Mesenchymal stem cell (in vitro differentiated cells and primary cell): ENCODE data around the gene PTPRN2.

Experiments
- DNase-seq: peaks from one replicate; pipeline ENCODE4 v3.0.0-alpha.2; 2013
- H2AFZ ChIP-seq: one replicate; pipeline ENCODE4 v1.6.1; 2013; ENCODE audit warnings: low read depth, mild to moderate bottlenecking, control low read depth, inconsistent platforms, low read length, moderate library complexity
- H2AK5ac ChIP-seq: 2 replicates; pipeline ENCODE4 v1.6.1; 2013; ENCODE audit warnings: low read length, moderate library complexity, mild to moderate bottlenecking, inconsistent platforms; ENCODE audit not compliant: severe bottlenecking
- H2BK120ac ChIP-seq: one replicate; pipeline ENCODE4 v1.6.1; 2013; ENCODE audit warnings: low read depth, mild to moderate bottlenecking, inconsistent platforms, low read length, moderate library complexity
- H2BK12ac ChIP-seq, 2 experiments: one replicate each; pipeline ENCODE4 v1.6.1; 2013; ENCODE audit warnings: inconsistent platforms in 2 of 2, low read length in 2 of 2, mild to moderate bottlenecking in 2 of 2, moderate library complexity in 2 of 2, control low read depth in 1 of 2
- H2BK15ac ChIP-seq: one replicate; pipeline ENCODE4 v1.6.1; 2013; ENCODE audit warnings: mild to moderate bottlenecking, low read depth, inconsistent platforms; ENCODE audit not compliant: poor library complexity, severe bottlenecking
- H2BK5ac ChIP-seq: 2 replicates; pipeline ENCODE4 v1.6.1; 2013; ENCODE audit warnings: low read depth, mild to moderate bottlenecking, low read length, control low read depth, inconsistent platforms; ENCODE audit not compliant: poor library complexity, severe bottlenecking
- H3K14ac ChIP-seq, 2 experiments: one replicate each; pipeline ENCODE4 v1.6.1; 2013; ENCODE audit warnings: inconsistent platforms in 2 of 2, low read length in 2 of 2, control low read depth in 1 of 2, mild to moderate bottlenecking in 1 of 2, moderate library complexity in 1 of 2
- H3K18ac ChIP-seq, 2 experiments: one replicate each; pipeline ENCODE4 v1.6.1; 2013; ENCODE audit warnings: inconsistent platforms in 2 of 2, low read length in 2 of 2, control low read depth in 1 of 2, low read depth in 1 of 2, mild to moderate bottlenecking in 1 of 2
- H3K23ac ChIP-seq, 2 experiments: one replicate each; pipeline ENCODE4 v1.6.1; 2013; ENCODE audit warnings: inconsistent platforms in 2 of 2, low read length in 2 of 2, mild to moderate bottlenecking in 2 of 2, moderate library complexity in 2 of 2, control low read depth in 1 of 2
- H3K27ac ChIP-seq: 2 replicates; pipeline ENCODE4 v1.5.1; 2013; ENCODE audit warnings: mild to moderate bottlenecking, moderate library complexity, low read length, control low read depth, inconsistent platforms; ENCODE audit not compliant: poor library complexity, severe bottlenecking
- H3K27me3 ChIP-seq, 2 experiments: 2 replicates each; pipeline versions ENCODE4 v1.6.1 to v1.7.0; 2013; ENCODE audit warnings: low read length in 2 of 2, mild to moderate bottlenecking in 2 of 2, moderate library complexity in 2 of 2, control low read depth in 1 of 2, inconsistent platforms in 1 of 2; ENCODE audit not compliant: control insufficient read depth in 1 of 2, insufficient read depth in 1 of 2
- H3K36me3 ChIP-seq, 2 experiments: 2 replicates each; pipeline versions ENCODE4 v1.6.1 to v1.7.0; 2013; ENCODE audit warnings: low read length in 2 of 2, control low read depth in 1 of 2, inconsistent platforms in 1 of 2, low read depth in 1 of 2, mild to moderate bottlenecking in 1 of 2; ENCODE audit not compliant: insufficient read depth in 2 of 2, control insufficient read depth in 1 of 2
- H3K4ac ChIP-seq, 2 experiments: one replicate each; pipeline ENCODE4 v1.6.1; 2013; ENCODE audit warnings: inconsistent platforms in 2 of 2, low read length in 2 of 2, mild to moderate bottlenecking in 2 of 2, moderate library complexity in 2 of 2, control low read depth in 1 of 2, low read depth in 1 of 2
- H3K4me1 ChIP-seq: 2 replicates; pipeline ENCODE4 v1.6.1; 2013; ENCODE audit warnings: low read depth, low read length, control low read depth; ENCODE audit not compliant: control insufficient read depth, insufficient read depth
- H3K4me2 ChIP-seq: 2 replicates; pipeline ENCODE4 v1.6.1; 2013; ENCODE audit warnings: low read length, mild to moderate bottlenecking, inconsistent platforms; ENCODE audit not compliant: poor library complexity, severe bottlenecking
- H3K4me3 ChIP-seq, 2 experiments: 2 replicates each; pipeline versions ENCODE4 v1.5.1 to v1.7.0; 2013; ENCODE audit warnings: low read length in 2 of 2, mild to moderate bottlenecking in 2 of 2, control low read depth in 1 of 2, low read depth in 1 of 2; ENCODE audit not compliant: insufficient read depth in 1 of 2
- H3K79me1 ChIP-seq: replicated peaks from 2 replicates; pipeline ENCODE4 v1.6.1; 2013; ENCODE audit warnings: mild to moderate bottlenecking, control low read depth, low read length, inconsistent platforms; ENCODE audit not compliant: poor library complexity, severe bottlenecking
- H3K9ac ChIP-seq: 2 replicates; pipeline ENCODE4 v1.7.0; 2013; ENCODE audit warnings: mild to moderate bottlenecking, low read length, moderate library complexity
- H3K9me3 ChIP-seq: 2 replicates; pipeline ENCODE4 v1.7.0; 2013; ENCODE audit warnings: mild to moderate bottlenecking, low read length; ENCODE audit not compliant: control insufficient read depth
- H4K8ac ChIP-seq: one replicate; pipeline ENCODE4 v1.6.1; 2013; ENCODE audit warnings: inconsistent platforms, mild to moderate bottlenecking, low read length, moderate library complexity
- H4K91ac ChIP-seq: one replicate; pipeline ENCODE4 v1.6.1; 2013; ENCODE audit warnings: mild to moderate bottlenecking, low read length, inconsistent platforms
- WGBS: methylation state at CpG from one replicate; pipeline ENCODE4 v1.1.7; 2013; ENCODE audit warnings: mixed read lengths; 5-methylcytosine and 5-hydroxymethylcytosine counted together

The PTPRN2 gene

GRCh38 chr7:157538321-157538720 lies 1049.3 kb downstream of the PTPRN2 start:
- H2BK12ac ChIP-seq: no peak overlapping the region
- H2BK15ac ChIP-seq: no peak overlapping the region
- no peak for DNase-seq
- no peaks in the 10 kb centered on the region for H3K79me1 ChIP-seq
- no peak overlapping the region for H3K27ac ChIP-seq
- H3K36me3 ChIP-seq: no peaks in the 10 kb centered on the region
- H4K8ac ChIP-seq: no peak overlapping the region
- WGBS: 80% methylated on average over 11 of the region's 11 CpGs
- H3K9ac ChIP-seq: no peak overlapping the region
- no peak overlapping the region for H3K18ac ChIP-seq
- H3K4me1 ChIP-seq: no peaks in the 10 kb centered on the region
- H2AFZ ChIP-seq: no peak overlapping the region
- H3K4me3 ChIP-seq: no peak overlapping the region
- no peak overlapping the region for H3K14ac ChIP-seq
- H3K9me3 ChIP-seq: peaks cover 9% of the 10 kb centered on the region
- H3K23ac ChIP-seq: no peak overlapping the region
- no peak overlapping the region for H3K4ac ChIP-seq
- no peak overlapping the region for H2BK120ac ChIP-seq
- H2AK5ac ChIP-seq: no peak overlapping the region
- no peak overlapping the region for H2BK5ac ChIP-seq
- H3K4me2 ChIP-seq: no peak overlapping the region
- H3K27me3 ChIP-seq: no peaks in the 10 kb centered on the region
- H4K91ac ChIP-seq: no peak overlapping the region

GRCh38 chr7:157537056-157537455 lies 1050.6 kb downstream of the PTPRN2 start:
- no peak overlapping the region for H2BK5ac ChIP-seq
- 89% methylated on average over 5 of the region's 5 CpGs for WGBS
- no peak overlapping the region for H4K91ac ChIP-seq
- no peaks in the 10 kb centered on the region for H3K27me3 ChIP-seq
- no peaks in the 10 kb centered on the region for H3K36me3 ChIP-seq
- H3K4me2 ChIP-seq: no peak overlapping the region
- H3K4ac ChIP-seq: no peak overlapping the region
- H3K4me1 ChIP-seq: no peaks in the 10 kb centered on the region
- no peak overlapping the region for H2BK12ac ChIP-seq
- H3K9me3 ChIP-seq: peaks cover 16% of the 10 kb centered on the region
- H3K14ac ChIP-seq: no peak overlapping the region
- no peak overlapping the region for H3K18ac ChIP-seq
- no peak overlapping the region for H3K9ac ChIP-seq
- no peak for DNase-seq
- no peak overlapping the region for H3K4me3 ChIP-seq
- no peak overlapping the region for H3K23ac ChIP-seq
- H2BK120ac ChIP-seq: no peak overlapping the region
- no peak overlapping the region for H2AK5ac ChIP-seq
- H2BK15ac ChIP-seq: no peak overlapping the region
- no peak overlapping the region for H3K27ac ChIP-seq
- no peaks in the 10 kb centered on the region for H3K79me1 ChIP-seq
- no peak overlapping the region for H4K8ac ChIP-seq
- H2AFZ ChIP-seq: no peak overlapping the region

DNA sequence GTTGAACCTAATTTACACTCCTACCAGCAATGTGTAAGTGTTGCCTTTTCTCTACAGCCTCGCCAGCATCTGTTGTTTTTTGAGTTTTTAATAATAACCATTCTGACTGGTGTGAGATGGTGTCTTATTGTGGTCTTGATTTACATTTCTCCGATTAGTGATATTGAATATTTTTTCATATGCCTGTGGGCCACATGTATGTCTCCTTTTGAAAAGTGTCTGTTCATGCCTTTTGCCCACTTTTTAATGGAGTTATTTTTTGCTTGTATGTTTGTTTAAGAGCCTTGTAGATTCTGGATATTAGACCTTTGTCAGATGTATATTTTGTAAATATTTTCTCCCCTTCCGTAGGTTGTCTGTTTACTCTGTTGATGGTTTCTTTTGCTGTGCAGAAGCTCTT lies 1055.6 kb downstream of the PTPRN2 start:
- Histone ChIP-seq H4K91ac (no peak overlapping the region), H3K4me1 (no peaks in the 10 kb centered on the region), H3K4me2 (no peak overlapping the region), H3K18ac (no peak overlapping the region), H3K27ac (no peak overlapping the region), H2BK12ac (no peak overlapping the region), H2BK120ac (no peak overlapping the region), H3K4me3 (no peak overlapping the region), H2AK5ac (no peak overlapping the region), H3K23ac (no peak overlapping the region), H3K9ac (no peak overlapping the region), H3K9me3 (peaks cover 12% of the 10 kb centered on the region), H3K79me1 (no peaks in the 10 kb centered on the region), H3K36me3 (no peaks in the 10 kb centered on the region), H2BK15ac (no peak overlapping the region), H4K8ac (no peak overlapping the region), H3K27me3 (no peaks in the 10 kb centered on the region), H2BK5ac (no peak overlapping the region), H3K4ac (no peak overlapping the region), H2AFZ (no peak overlapping the region), H3K14ac (no peak overlapping the region)
- DNase-seq: no peak
- WGBS: 80% methylated on average over 3 of the region's 3 CpGs

DNA sequence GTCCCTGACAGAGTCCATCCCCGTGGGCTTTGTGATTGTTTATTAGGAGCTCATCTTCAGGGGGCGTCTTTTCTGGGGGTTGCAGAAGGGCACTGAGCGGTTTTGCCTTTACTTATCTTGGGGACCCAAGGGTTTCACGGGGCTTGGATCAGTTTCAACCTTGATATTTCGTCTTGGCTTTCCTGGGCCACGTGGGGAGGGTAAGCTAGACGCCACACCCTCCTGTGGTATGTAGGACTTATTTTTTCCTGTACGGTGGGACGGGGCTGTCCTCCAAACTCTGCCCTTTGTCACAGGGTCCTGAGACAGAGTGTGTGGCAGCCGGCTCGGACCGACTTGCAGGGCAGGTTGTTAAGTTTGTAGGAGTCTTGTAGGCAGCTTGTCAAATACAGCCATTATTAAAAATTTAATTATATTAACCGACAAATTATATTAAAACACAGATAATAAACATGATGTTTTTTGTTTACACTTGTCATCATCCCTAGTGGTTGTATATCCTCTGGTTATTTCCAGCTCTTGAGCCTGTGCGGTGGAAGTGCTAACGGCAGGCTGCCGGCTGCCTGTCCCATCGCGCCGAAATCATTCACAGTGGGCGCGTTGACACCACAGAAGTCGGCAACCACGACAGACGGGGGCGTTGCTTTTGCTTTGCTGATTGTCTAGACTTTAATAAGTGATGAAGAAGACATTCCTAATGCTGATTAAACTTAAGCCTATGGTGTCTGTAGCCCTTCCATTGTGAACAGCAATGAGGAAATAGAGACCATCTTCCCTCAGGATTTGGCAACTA lies 1057.7 kb downstream of the PTPRN2 start:
- H2AFZ ChIP-seq: no peak overlapping the region
- DNase-seq: no peak
- no peaks in the 10 kb centered on the region for H3K79me1 ChIP-seq
- no peak overlapping the region for H2BK12ac ChIP-seq
- H3K27me3 ChIP-seq: no peaks in the 10 kb centered on the region
- no peaks in the 10 kb centered on the region for H3K4me1 ChIP-seq
- H2BK15ac ChIP-seq: no peak overlapping the region
- H3K9me3 ChIP-seq: peaks cover 12% of the 10 kb centered on the region
- no peak overlapping the region for H4K8ac ChIP-seq
- no peak overlapping the region for H2BK5ac ChIP-seq
- no peak overlapping the region for H3K27ac ChIP-seq
- no peak overlapping the region for H3K4me2 ChIP-seq
- no peaks in the 10 kb centered on the region for H3K36me3 ChIP-seq
- no peak overlapping the region for H3K14ac ChIP-seq
- no peak overlapping the region for H2AK5ac ChIP-seq
- no peak overlapping the region for H4K91ac ChIP-seq
- H3K18ac ChIP-seq: no peak overlapping the region
- H2BK120ac ChIP-seq: no peak overlapping the region
- no peak overlapping the region for H3K4ac ChIP-seq
- H3K9ac ChIP-seq: no peak overlapping the region
- 73% methylated on average over 15 of the region's 25 CpGs for WGBS
- H3K4me3 ChIP-seq: no peak overlapping the region
- no peak overlapping the region for H3K23ac ChIP-seq
